Activated CD8-positive, alpha-beta memory T cell treated with anti-CD3 and anti-CD28 coated beads, Interleukin-2, amount 50 U/mL, for 4 hours (primary cell): ENCODE measurements around the gene SRR.
"Not testable (repeated sequence)": the region's sequence is repeated elsewhere in the genome, so short reads cannot be mapped to it uniquely, and the experiment has no call there.

Experiments
- DNase-seq: peaks from one replicate; pipeline ENCODE4 v3.0.0-alpha.2; 2020

The SRR gene

GRCh38 chr17:2292100-2292499 is 11.7 kb upstream of the SRR start:
- no peak for DNase-seq

DNA sequence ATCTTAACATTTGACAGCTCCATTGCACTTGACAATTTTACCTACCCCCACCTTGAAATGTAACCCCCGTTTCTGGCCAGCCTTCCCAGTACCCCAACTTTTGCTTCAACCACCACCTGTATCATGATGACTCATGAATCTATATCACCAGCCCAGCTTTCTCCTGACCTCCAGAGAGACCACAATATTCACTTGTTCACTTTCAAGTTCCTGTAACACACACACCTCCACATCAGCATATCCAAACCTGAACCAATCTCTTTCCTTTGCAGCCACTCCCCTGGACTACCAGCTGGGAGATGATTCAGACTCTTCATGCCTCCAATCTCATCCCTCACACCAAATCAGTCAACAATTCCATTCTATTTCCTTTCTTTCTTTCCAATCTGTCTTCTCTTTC is 8.2 kb upstream of the SRR start:
- DNase-seq, result no peak

DNA sequence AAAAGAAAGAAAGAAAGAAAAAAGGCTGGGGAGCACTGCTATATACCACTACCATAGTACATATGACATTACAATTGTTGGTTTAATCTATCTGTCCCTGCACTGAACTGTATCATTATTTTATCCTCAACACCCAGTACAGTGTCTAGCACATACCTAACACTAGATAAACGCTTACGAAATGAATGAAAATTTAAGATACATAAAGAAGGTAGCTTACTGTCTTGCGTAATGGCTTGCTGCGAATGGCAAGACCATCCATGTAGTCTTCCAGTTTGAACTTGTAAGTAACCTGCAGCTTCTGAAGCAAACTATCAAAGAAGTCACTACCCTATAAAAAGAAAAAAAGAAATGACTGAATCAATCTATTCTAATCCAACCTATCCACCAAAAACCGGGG is 6.7 kb upstream of the SRR start:
- DNase-seq, result no peak

DNA sequence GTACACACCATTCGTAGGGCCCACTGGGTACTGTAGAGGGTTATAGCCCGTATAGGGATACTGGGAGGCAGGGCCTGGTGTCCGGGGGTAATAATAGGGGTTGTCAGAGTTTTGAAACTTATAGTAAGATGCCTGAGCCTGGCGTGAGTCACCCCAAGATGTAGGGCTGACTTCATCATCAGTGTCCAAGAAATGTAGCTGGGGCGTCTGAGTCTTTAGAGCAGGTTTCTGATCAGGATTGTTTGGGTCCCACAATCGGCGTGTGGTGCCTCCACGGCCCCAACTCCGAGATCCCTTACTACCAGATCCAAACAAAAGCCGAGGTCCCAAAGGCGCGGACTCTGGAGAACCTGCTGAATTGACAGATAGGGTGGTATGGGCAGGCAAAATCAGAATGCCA is 4.6 kb upstream of the SRR start:
- DNase-seq, result no peak

- no peak for DNase-seq
Observed at GRCh38 chr17:2299756-2300155, 4.0 kb upstream of the SRR start.

GRCh38 chr17:2302778-2303203 is 959 bp upstream of the SRR start:
- DNase-seq, result no peak

GRCh38 chr17:2304931-2305330 is 1.2 kb downstream of the SRR start:
- DNase-seq, result no peak

DNA sequence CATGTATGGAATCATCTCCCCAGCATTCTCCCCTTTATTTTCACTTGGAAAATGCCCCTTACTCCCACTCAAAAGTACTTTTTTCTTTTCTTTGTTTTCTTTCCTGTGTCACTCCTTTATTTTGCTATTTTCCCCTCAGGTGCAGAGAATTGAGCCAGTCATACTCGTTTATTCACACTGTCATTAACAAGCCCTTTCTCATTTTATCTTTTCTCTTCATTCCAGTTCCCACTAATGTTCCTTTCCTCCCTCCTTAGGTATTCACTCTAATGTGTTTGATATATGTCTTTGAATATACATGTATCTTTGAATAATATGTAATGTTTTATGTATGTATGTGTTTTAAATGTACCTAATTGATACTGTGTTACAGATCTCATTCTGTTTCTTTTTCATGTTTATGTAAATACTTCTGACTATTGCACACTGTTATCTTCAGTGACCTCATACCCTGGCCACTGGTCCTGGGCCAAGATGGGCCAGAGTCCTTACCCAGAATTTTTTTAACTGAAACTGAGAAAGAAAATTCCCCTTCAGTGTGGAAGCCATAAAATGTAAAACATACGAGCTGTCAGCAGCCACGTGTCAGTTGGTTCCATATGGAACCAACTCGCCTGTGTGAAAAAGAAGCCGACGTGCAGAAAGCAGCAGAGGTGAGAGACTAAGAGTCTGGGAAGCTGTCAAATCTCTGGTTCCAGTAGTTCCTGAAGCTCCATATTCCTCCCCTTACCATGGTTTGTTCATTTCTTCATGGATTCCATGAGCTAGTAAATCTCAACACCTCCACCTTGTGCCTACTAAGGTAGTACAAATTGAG is 5.8 kb downstream of the SRR start:
- no peak for DNase-seq

DNA sequence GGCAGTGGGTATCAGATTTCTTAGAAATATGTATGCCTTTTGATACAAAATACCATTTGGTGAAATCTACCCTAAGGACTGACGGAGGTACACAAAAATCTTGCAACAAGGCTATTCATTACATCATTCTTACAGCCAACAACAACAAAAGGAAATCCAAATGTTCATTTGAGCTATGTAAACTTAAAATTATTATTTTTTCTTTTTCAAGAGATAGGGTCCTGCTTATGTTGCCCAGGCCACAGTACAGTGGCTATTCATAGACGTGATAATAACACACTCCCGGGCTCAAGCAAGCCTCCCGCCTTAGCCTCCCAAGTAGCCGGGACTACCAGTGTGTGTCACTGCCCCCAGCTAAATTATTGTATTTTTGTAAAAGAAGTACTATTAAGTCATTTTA is 9.0 kb downstream of the SRR start:
- DNase-seq, result no peak

DNA sequence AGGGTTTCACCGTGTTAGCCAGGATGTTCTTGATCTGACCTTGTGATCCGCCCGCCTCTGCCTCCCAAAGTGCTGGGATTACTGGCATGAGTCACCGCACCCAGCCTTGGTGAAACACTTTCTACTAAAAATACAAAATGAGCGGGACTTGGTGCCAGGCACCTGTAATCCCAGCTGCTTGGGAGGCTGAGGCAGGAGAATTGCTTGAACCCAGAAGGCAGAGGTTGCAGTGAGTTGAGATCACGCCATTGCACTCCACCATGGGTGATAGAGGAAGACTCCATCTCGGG is 13.1 kb downstream of the SRR start:
- DNase-seq, result not testable (repeated sequence)

DNA sequence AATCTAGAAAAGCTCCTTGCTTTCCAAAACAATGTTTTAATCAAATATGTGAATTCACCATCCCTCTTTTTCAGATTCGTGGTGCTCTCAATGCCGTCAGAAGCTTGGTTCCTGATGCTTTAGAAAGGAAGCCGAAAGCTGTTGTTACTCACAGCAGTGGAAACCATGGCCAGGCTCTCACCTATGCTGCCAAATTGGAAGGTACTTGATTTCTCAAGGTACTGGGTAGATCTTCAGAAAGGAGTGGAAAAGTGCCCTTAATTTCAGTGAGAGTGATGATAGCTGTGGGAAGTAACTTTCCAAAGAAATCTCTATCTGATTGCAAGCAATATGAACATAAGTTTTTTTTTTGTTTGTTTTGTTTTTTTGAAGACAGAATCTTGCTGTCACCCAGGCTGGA is 14.0 kb downstream of the SRR start:
- DNase-seq, result no peak

GRCh38 chr17:2319051-2319450 is 15.3 kb downstream of the SRR start:
- no peak for DNase-seq

GRCh38 chr17:2321399-2321798 is 17.6 kb downstream of the SRR start:
- DNase-seq, result no peak

GRCh38 chr17:2323629-2324314 is 20.0 kb downstream of the SRR start:
- no peak for DNase-seq

DNA sequence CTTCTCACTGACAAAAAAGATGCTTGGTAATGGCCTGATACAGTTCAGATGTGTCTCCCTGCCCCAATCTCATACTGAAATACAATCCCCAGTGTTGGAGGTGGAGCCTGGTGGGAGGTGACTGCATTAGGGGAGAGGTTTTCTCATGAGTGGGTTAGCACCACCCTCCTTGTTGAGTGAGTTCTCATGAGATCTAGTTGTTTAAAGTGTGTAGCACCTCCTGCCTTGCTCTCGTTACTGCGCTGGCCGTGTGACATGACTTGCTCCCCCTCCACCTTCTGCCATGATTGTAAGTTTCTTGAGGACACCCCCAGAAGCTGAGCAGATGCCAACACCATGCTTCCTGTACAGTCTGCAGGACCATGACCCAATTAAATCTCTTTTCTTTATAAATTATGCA is 27.6 kb downstream of the SRR start:
- DNase-seq, result no peak

- DNase-seq, result peak; percentile 24
Observed at GRCh38 chr17:2335726-2336214, 32.0 kb downstream of the SRR start.

DNA sequence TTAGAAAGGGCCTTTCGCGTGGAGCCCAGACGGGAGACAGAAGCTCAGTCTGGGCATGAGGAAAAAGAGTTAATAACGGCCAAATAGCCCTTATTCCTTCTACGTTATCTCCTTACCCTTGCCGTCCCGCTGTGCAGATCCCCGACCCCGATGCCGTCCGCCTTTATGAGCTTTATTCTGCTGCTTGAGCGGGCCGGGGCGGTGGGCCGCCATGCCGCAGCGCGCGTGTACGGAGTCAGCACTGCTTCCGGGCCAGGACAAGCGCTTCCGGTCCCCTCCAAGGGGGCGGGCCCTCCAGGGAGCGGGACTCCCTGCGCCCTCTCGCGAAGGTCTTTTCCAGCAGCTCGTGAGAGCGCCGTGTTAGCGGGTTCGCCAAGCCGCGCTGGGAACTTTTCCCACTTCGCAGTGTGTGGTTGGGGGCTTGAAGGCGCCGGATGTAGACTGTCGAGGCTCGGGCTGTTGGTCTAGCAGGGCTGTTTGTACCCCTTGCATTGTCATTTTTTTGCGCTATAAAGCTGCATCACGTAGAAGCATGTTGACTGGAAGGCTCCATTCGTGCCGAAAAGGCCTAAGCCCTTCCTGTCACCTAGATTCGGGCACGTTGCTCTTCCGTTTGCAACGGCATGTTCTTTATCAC is 32.6 kb downstream of the SRR start, which contains the start of gene TSR1:
TSS of gene TSR1 (minus strand) at position 243 of the 637 bp plus-strand sequence. CDS start at position 213, 30 bp downstream.
- DNase-seq, result peak; percentile 88

- peak; percentile 76 for DNase-seq
Observed at GRCh38 chr17:2336852-2337543, 33.2 kb downstream of the SRR start, which contains the start of gene SGSM2. Gene SGSM2, plus strand, starts transcription at chr17:2337501. Its CDS starts 188 bp downstream, at chr17:2337689.

DNA sequence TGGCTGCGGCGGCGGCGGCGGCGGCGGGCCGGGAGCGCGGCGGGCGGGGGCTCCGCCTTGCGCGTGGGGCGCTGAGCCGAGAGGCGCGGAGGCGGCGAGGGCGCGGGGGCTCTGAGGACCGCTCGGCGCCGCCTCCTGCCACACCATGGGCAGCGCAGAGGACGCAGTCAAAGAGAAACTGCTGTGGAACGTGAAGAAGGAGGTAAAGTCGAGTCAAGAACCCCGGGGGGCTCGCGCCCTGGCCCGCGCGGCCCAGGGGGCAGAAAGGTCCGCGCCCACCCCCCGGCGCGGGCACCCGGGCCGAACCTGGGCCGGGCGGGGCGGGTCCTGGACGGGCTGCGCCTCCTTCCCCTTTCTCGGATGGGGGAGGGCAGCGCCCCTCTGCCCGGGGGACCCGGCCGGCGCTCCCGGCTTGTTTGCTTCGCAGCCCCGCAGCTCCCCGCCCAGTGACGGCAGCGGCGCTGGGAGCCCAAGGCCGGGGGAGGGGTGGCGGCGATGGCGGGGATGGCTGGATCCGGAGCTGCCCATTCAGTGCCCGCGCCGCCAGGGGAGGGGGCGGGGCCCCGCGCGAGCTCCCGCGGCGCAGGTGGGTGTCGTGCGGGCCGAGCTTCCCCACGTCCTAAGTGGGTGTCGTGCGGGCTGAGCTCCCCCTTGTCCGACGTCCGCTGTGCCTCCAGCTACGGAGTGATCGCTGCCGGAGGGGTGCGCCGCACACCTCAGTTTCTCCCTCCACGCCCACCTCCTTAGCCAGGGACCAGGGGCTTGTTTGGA is 34.0 kb downstream of the SRR start:
- peak; percentile 52 for DNase-seq

GRCh38 chr17:2338315-2338657 is 34.5 kb downstream of the SRR start:
- DNase-seq, result no peak

DNA sequence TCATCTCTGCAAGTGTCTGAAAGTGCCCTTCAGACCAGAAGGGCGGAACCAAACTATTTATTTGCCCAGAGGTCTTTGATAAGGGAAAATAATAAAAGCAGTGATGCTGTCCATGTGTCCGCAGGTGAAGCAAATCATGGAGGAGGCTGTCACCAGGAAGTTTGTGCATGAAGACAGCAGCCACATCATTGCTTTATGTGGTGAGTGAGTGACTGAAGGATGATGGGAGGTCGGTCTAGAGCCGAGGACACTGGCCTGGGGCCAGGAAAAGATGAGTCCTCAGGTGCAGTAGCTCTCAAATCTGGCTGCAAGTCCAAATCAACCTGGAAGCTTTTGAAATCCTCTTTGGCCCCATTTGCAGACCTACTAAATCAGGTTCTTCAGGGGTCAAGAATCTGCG is 39.7 kb downstream of the SRR start:
- DNase-seq, result peak; percentile 71

DNA sequence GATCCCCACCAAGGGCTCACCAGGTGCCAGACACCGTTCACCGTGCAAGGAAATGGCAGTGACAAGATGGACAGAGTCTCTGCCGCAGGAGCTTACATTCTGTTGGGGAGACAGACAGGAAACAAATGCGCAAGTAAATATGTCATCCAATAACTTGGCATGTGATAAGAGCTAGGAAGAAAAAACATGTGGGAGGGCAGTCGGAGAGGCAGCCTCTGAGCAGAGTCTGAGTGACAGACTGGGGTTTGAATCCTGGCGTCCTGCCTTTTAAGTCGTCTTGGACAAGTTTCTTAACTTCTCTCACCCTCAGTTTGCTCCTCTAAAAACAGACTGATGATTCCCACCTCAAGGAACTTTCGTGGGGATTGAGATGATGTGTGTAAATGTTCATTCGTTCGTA is 40.8 kb downstream of the SRR start:
- no peak for DNase-seq

DNA sequence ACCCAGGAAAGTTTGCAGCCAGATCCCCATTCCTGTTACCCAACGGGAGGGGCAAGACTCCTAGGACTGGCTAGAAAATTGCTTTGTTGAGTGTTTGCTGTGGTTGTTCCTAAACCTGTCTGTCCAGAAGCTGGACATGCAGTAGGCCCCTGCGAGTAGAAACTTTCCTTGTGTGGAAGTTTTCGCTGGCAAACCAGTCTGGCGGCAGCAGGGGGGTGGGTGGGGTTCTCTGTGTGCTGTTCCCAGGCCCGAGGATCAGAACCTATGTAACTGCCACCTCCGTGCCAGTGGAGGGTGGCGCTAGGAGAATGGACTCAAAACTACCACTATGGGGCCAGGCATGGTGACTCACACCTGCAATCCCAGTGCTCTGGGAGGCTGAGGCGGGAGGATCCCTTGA is 42.7 kb downstream of the SRR start:
- no peak for DNase-seq
